IMR-90 (cell line): ENCODE data around the gene CETN1. TPM values are rescaled to one million over a fixed set of nuclear protein-coding genes. Genes with fewer than 3 reads are reported as not detected.

Experiments used
- ATAC-seq: fragments of 200-7000 bp; cut with Tn5 transposase; 2 replicates; pipeline ENCODE4 v1.9.1; 2020; ENCODE audit warnings: low read depth, mild to moderate bottlenecking, moderate library complexity
- BruUV-seq: library from RNA; stranded (reverse); fragments of 400-500 nt; replicated peaks from 2 replicates; lab custom pipeline; 2021; lab: Mats Ljungman, UMichigan
- CTCF ChIA-PET: fragments of 300-600 bp; formaldehyde crosslinking; extraction: SDS; loops from one replicate; lab custom pipeline; 2021; ENCODE audit warnings: antibody characterized with exemption; lab: Yijun Ruan, JAX
- POLR2A ChIA-PET: fragments of 300-600 bp; sonication (Branson Sonifier 250); formaldehyde crosslinking; loops from one replicate; lab custom pipeline; 2022; ENCODE audit warnings: antibody characterized with exemption; ENCODE audit not compliant: unreplicated experiment; lab: Charles Lee
- DNase-seq: peaks from one replicate; pipeline ENCODE4 v3.0.0; 2013
- H2AFZ ChIP-seq: replicated peaks from 2 replicates; pipeline ENCODE3; 2013; ENCODE audit warnings: low read length, mild to moderate bottlenecking; ENCODE audit not compliant: poor library complexity
- H2AK5ac ChIP-seq: 2 replicates; pipeline ENCODE4 v1.6.1; 2013; ENCODE audit warnings: low read depth, low read length, inconsistent platforms
- H2AK9ac ChIP-seq: replicated peaks from 2 replicates; pipeline ENCODE3; 2013; ENCODE audit warnings: mild to moderate bottlenecking, low read depth, low read length, moderate library complexity; ENCODE audit not compliant: poor library complexity
- H2BK120ac ChIP-seq: 2 replicates; pipeline ENCODE4 v1.6.1; 2013; ENCODE audit warnings: low read depth, low read length, inconsistent platforms
- H2BK15ac ChIP-seq: 3 replicates; pipeline ENCODE4 v1.6.1; 2013; ENCODE audit warnings: low read depth, low read length, inconsistent platforms
- H2BK20ac ChIP-seq: 2 replicates; pipeline ENCODE4 v1.6.1; 2013; ENCODE audit warnings: low read depth, mild to moderate bottlenecking, inconsistent platforms, low read length, moderate library complexity
- H2BK5ac ChIP-seq: 2 replicates; pipeline ENCODE4 v1.6.1; 2013; ENCODE audit warnings: mild to moderate bottlenecking, low read depth, low read length, inconsistent platforms; ENCODE audit not compliant: poor library complexity, severe bottlenecking
- H3K14ac ChIP-seq: replicated peaks from 2 replicates; pipeline ENCODE4 v1.6.1; 2013; ENCODE audit warnings: low read depth, low read length, inconsistent platforms
- H3K18ac ChIP-seq: 2 replicates; pipeline ENCODE4 v1.6.1; 2013; ENCODE audit warnings: low read depth, low read length, control low read depth
- H3K23ac ChIP-seq: 2 replicates; pipeline ENCODE4 v1.6.1; 2013; ENCODE audit warnings: low read depth, low read length, inconsistent platforms
- H3K27ac ChIP-seq: 2 replicates; pipeline ENCODE4 v1.5.1; 2013; ENCODE audit warnings: mild to moderate bottlenecking, control low read depth, low read length; ENCODE audit not compliant: insufficient read depth
- H3K27me3 ChIP-seq: 2 replicates; pipeline ENCODE4 v1.6.1; 2013; ENCODE audit warnings: low read length; ENCODE audit not compliant: control insufficient read depth, insufficient read depth
- H3K36me3 ChIP-seq: 2 replicates; pipeline ENCODE4 v1.6.1; 2013; ENCODE audit warnings: low read length, mixed read lengths; ENCODE audit not compliant: control insufficient read depth, insufficient read depth
- H3K4ac ChIP-seq: 2 replicates; pipeline ENCODE4 v1.6.1; 2013; ENCODE audit warnings: low read depth, low read length, inconsistent platforms
- H3K4me1 ChIP-seq: 2 replicates; pipeline ENCODE4 v1.6.1; 2013; ENCODE audit warnings: low read length, mixed read lengths; ENCODE audit not compliant: control insufficient read depth, insufficient read depth
- H3K4me2 ChIP-seq: 2 replicates; pipeline ENCODE4 v1.6.1; 2013; ENCODE audit warnings: low read depth, mild to moderate bottlenecking, control low read depth, low read length, moderate library complexity
- H3K4me3 ChIP-seq: 2 replicates; pipeline ENCODE4 v1.5.1; 2013; ENCODE audit warnings: low read depth, mild to moderate bottlenecking, control low read depth, low read length, moderate library complexity; ENCODE audit not compliant: insufficient read depth
- H3K56ac ChIP-seq: 2 replicates; pipeline ENCODE4 v1.6.1; 2013; ENCODE audit warnings: low read length, inconsistent platforms; ENCODE audit not compliant: insufficient read depth; ENCODE audit errors: extremely low read depth
- H3K79me1 ChIP-seq, 2 experiments: 2 replicates each; pipeline ENCODE4 v1.6.1; 2013; ENCODE audit warnings: low read length in 2 of 2, inconsistent platforms in 1 of 2, low read depth in 1 of 2
- H3K9ac ChIP-seq: 2 replicates; pipeline ENCODE4 v1.6.1; 2013; ENCODE audit warnings: low read depth, low read length, control low read depth
- H3K9me1 ChIP-seq: 2 replicates; pipeline ENCODE4 v1.6.1; 2013; ENCODE audit warnings: low read length, inconsistent platforms; ENCODE audit not compliant: insufficient read depth
- H3K9me3 ChIP-seq: 2 replicates; pipeline ENCODE4 v1.6.1; 2013; ENCODE audit warnings: low read length; ENCODE audit not compliant: control insufficient read depth, insufficient read depth
- H4K20me1 ChIP-seq: 2 replicates; pipeline ENCODE4 v1.6.1; 2013; ENCODE audit warnings: low read length, inconsistent platforms; ENCODE audit not compliant: insufficient read depth
- H4K5ac ChIP-seq: 2 replicates; pipeline ENCODE4 v1.6.1; 2013; ENCODE audit warnings: mild to moderate bottlenecking, low read depth, low read length, control low read depth
- H4K8ac ChIP-seq, 2 experiments: 2 replicates each; pipeline ENCODE4 v1.6.1; 2013; ENCODE audit warnings: low read depth in 2 of 2, low read length in 2 of 2, control low read depth in 1 of 2, inconsistent platforms in 1 of 2
- H4K91ac ChIP-seq: 2 replicates; pipeline ENCODE4 v1.6.1; 2013; ENCODE audit warnings: low read depth, low read length, inconsistent platforms; ENCODE audit not compliant: insufficient read depth
- BHLHE40 ChIP-seq: fragments of 150-350 bp; IDR thresholded peaks from 2 replicates; pipeline ENCODE4 v1.6.1; 2016; ENCODE audit warnings: mild to moderate bottlenecking, low read depth, low read length
- CEBPB ChIP-seq: IDR thresholded peaks from 2 replicates; pipeline ENCODE4 v1.6.1; 2012; ENCODE audit warnings: low read depth, low read length, improper control_type of control experiment
- CHD1 ChIP-seq: IDR thresholded peaks from 2 replicates; pipeline ENCODE4 v1.6.1; 2012; ENCODE audit warnings: low read depth, low read length, improper control_type of control experiment
- CTCF ChIP-seq: conservative IDR thresholded peaks from 2 replicates; pipeline ENCODE4 v1.5.1; 2012; ENCODE audit warnings: mild to moderate bottlenecking, low read depth, low read length, improper control_type of control experiment
- ELK1 ChIP-seq: fragments of 150-350 bp; IDR thresholded peaks from 2 replicates; pipeline ENCODE4 v1.6.1; 2016; ENCODE audit warnings: low read depth, mild to moderate bottlenecking, low read length, moderate library complexity, borderline replicate concordance
- FOS ChIP-seq: fragments of 150-350 bp; IDR thresholded peaks from 2 replicates; pipeline ENCODE4 v1.6.1; 2016; ENCODE audit warnings: low read depth, low read length
- MAFK ChIP-seq: IDR thresholded peaks from 2 replicates; pipeline ENCODE4 v1.6.1; 2012; ENCODE audit warnings: low read depth, low read length, improper control_type of control experiment
- NFE2L2 ChIP-seq: fragments of 150-350 bp; IDR thresholded peaks from 2 replicates; pipeline ENCODE4 v1.6.1; 2016; ENCODE audit warnings: low read depth, mild to moderate bottlenecking, low read length
- RAD21 ChIP-seq: IDR thresholded peaks from 2 replicates; pipeline ENCODE4 v1.6.1; 2012; ENCODE audit warnings: low read length, improper control_type of control experiment
- RCOR1 ChIP-seq: IDR thresholded peaks from 2 replicates; pipeline ENCODE4 v1.6.1; 2012; ENCODE audit warnings: mild to moderate bottlenecking, low read length, improper control_type of control experiment; ENCODE audit not compliant: insufficient replicate concordance
- RFX5 ChIP-seq: IDR thresholded peaks from 2 replicates; pipeline ENCODE4 v1.8.0; 2012; ENCODE audit warnings: low read depth, mild to moderate bottlenecking, low read length, moderate library complexity
- SMC3 ChIP-seq: fragments of 150-350 bp; IDR thresholded peaks from 2 replicates; pipeline ENCODE4 v1.6.1; 2016; ENCODE audit warnings: low read depth, mild to moderate bottlenecking, antibody characterized with exemption, low read length, moderate library complexity
- USF2 ChIP-seq: fragments of 150-350 bp; IDR thresholded peaks from 2 replicates; pipeline ENCODE4 v1.6.1; 2017; ENCODE audit warnings: mild to moderate bottlenecking, antibody characterized with exemption, low read length, low read depth
- WGBS, 2 experiments: methylation state at CpG; one replicate each; pipeline versions ENCODE4 v1.1.5 to v1.1.7; 2013; ENCODE audit warnings: missing lambda C conversion rate in 2 of 2; ENCODE audit not compliant: insufficient read length in 1 of 2; ENCODE audit errors: extremely low coverage in 2 of 2; 5-methylcytosine and 5-hydroxymethylcytosine counted together
- dilution Hi-C: fragments of 300-500 bp; cut with HindIII; formaldehyde crosslinking; loops from one replicate; pipeline ENCODE4 v1.14.3; 2018; ENCODE audit warnings: low sequenced_read_pairs; ENCODE audit not compliant: unreplicated experiment
- in situ Hi-C: fragments of 300-500 bp; cut with MboI; formaldehyde crosslinking; loops from 3 replicates; pipeline ENCODE4 v1.14.3; 2019; ENCODE audit warnings: low sequenced_read_pairs, inconsistent platforms, mixed read lengths
- intact Hi-C: fragments of 100-400 bp; cut with micrococcal nuclease; formaldehyde crosslinking; loops from 2 replicates; pipeline ENCODE4 v1.10.0; 2022
- polyA plus RNA-seq, 3 experiments: library from polyadenylated mRNA; depleted of rRNA; stranded (reverse); fragments of >200 nt; gene quantifications; 2 replicates each; pipeline ENCODE4 v1.2.3, GENCODE V29; 2012; ENCODE audit warnings: low replicate concordance in 1 of 3
- total RNA-seq: library from RNA; depleted of rRNA; stranded (reverse); fragments of >200 nt; gene quantifications from 2 replicates; pipeline ENCODE4 v1.2.3, GENCODE V29; 2012

CETN1 gene
- total and polyA plus RNA-seq, 2 of the 4 experiments (the other 2 are of a cell fraction) = not detected

- ATAC-seq (no peak), DNase-seq (no peak)
- no peak overlapping the region for H2AK5ac ChIP-seq
- H3K18ac ChIP-seq = no peak overlapping the region
- H3K27me3 ChIP-seq = peaks cover 44% of the 10 kb centered on the region
- WGBS, 2 experiments = no CpG with 5 or more reads among the region's 9 CpGs
- dilution Hi-C loops = no loop called here
- H2AFZ ChIP-seq = no peak overlapping the region
- H3K4ac ChIP-seq = no peak overlapping the region
- intact Hi-C loops = no loop called here
- H2AK9ac ChIP-seq = no peak overlapping the region
- H3K27ac ChIP-seq = no peak overlapping the region
- H4K5ac ChIP-seq = no peak overlapping the region
- H3K9ac ChIP-seq = no peak overlapping the region
- H3K23ac ChIP-seq = no peak overlapping the region
- H3K9me3 ChIP-seq = no peaks in the 10 kb centered on the region; the same call in 1 of the 2 replicates
- no peak overlapping the region for H3K4me2 ChIP-seq
- no peak overlapping the region for H3K56ac ChIP-seq
- H2BK15ac ChIP-seq = no peak overlapping the region
- no peaks in the 10 kb centered on the region for H3K9me1 ChIP-seq
- no peaks in the 10 kb centered on the region for H3K79me1 ChIP-seq
- H3K14ac ChIP-seq = no peak overlapping the region
- POLR2A ChIA-PET = no interaction called here
- CTCF ChIA-PET = no interaction called here
- H3K4me1 ChIP-seq = no peaks in the 10 kb centered on the region
- H2BK5ac ChIP-seq = no peak overlapping the region
- no peak overlapping the region for H4K91ac ChIP-seq
- no peak overlapping the region for H2BK120ac ChIP-seq
- no TSS peak for BruUV-seq
- TF ChIP-seq CTCF (no peak), MAFK (no peak), BHLHE40 (no peak), CHD1 (no peak), FOS (no peak), USF2 (no peak), RFX5 (no peak), RAD21 (no peak), RCOR1 (no peak), ELK1 (no peak), NFE2L2 (no peak), CEBPB (no peak), SMC3 (no peak)
- H3K4me3 ChIP-seq = no peak overlapping the region
- H3K36me3 ChIP-seq = no peaks in the 10 kb centered on the region
- no peak overlapping the region for H4K8ac ChIP-seq
- H4K20me1 ChIP-seq = no peaks in the 10 kb centered on the region
- in situ Hi-C loops = no loop called here
- no peak overlapping the region for H2BK20ac ChIP-seq
Measured at GRCh38 chr18:576924-577323, 3.3 kb upstream of the CETN1 start.
